ENCODE data around the gene PKLR. TPM values are rescaled to one million over a fixed set of nuclear protein-coding genes. Genes with fewer than 3 reads are reported as not detected.
"Not testable (repeated sequence)": the region's sequence is repeated elsewhere in the genome, so short reads cannot be mapped to it uniquely, and the experiment has no call there.

Gene PKLR
- total and polyA plus RNA-seq, 3 donors from 2014 or later = 0.25 to 2.0 (median 0.87) TPM

GRCh38 chr1:155295942-155296267 is 5.3 kb downstream of the PKLR start:
- Histone ChIP-seq H3K9me3 (no peaks in the 10 kb centered on the region), H3K36me3 (ENCODE audit: low read depth, missing control alignments) (no peaks in the 10 kb centered on the region), H3K4me1 (no peaks in the 10 kb centered on the region), H3K4me3 (no peak overlapping the region), H3K27ac (no peak overlapping the region), H3K27me3 (no peaks in the 10 kb centered on the region)
- intact Hi-C loops (cut with DNase I; ENCODE audit: low total_unique reads) = no loop called here
- 68 to 80% methylated on average over 6 to 7 of the region's 7 CpGs for WGBS, 2 donors
- no peak for DNase-seq
- no peak for TF ChIP-seq POLR2A (IDR thresholded peaks at IDR 0.05)
- no peak for TF ChIP-seq CTCF (IDR thresholded peaks at IDR 0.05)

- Histone ChIP-seq H3K9me3 (no peaks in the 10 kb centered on the region), H3K27ac (no peak overlapping the region), H3K4me3 (peak overlapping the region; percentile 5 to 9), H3K27me3 (no peaks in the 10 kb centered on the region), H3K36me3 (ENCODE audit: low read depth, missing control alignments) (no peaks in the 10 kb centered on the region), H3K4me1 (no peaks in the 10 kb centered on the region)
- no peak for TF ChIP-seq POLR2A (IDR thresholded peaks at IDR 0.05)
- no peak for TF ChIP-seq CTCF (IDR thresholded peaks at IDR 0.05)
- intact Hi-C loops (cut with DNase I; ENCODE audit: low total_unique reads) = no loop called here
- DNase-seq = no peak
- 9 to 11% methylated on average over 14 to 44 of the region's 47 CpGs for WGBS, 2 donors
Observed at GRCh38 chr1:155295183-155295941, 5.9 kb downstream of the PKLR start.

GRCh38 chr1:155294520-155295182 is 6.6 kb downstream of the PKLR start:
- no peak overlapping the region for H3K27ac ChIP-seq
- no peaks in the 10 kb centered on the region for H3K27me3 ChIP-seq
- H3K36me3 ChIP-seq (ENCODE audit: low read depth, missing control alignments) = no peaks in the 10 kb centered on the region
- 3 to 17% methylated on average over 14 to 42 of the region's 46 CpGs for WGBS, 2 donors
- intact Hi-C loops (cut with DNase I; ENCODE audit: low total_unique reads) = no loop called here
- no peak for DNase-seq
- TF ChIP-seq CTCF (IDR thresholded peaks at IDR 0.05) (no peak), POLR2A (IDR thresholded peaks at IDR 0.05) (no peak)
- peak overlapping the region; percentile 5 to 9 for H3K4me3 ChIP-seq
- no peaks in the 10 kb centered on the region for H3K4me1 ChIP-seq
- no peaks in the 10 kb centered on the region for H3K9me3 ChIP-seq

GRCh38 chr1:155293086-155293749 is 8.0 kb downstream of the PKLR start:
- no peaks in the 10 kb centered on the region for H3K27me3 ChIP-seq
- H3K9me3 ChIP-seq = no peaks in the 10 kb centered on the region
- no peaks in the 10 kb centered on the region for H3K4me1 ChIP-seq
- TF ChIP-seq CTCF (IDR thresholded peaks at IDR 0.05) (no peak), POLR2A (IDR thresholded peaks at IDR 0.05) (no peak)
- H3K36me3 ChIP-seq (ENCODE audit: low read depth, missing control alignments) = no peaks in the 10 kb centered on the region
- WGBS, 2 donors = 89 to 91% methylated on average over 16 to 17 of the region's 17 CpGs
- no peak for DNase-seq
- intact Hi-C loops (cut with DNase I; ENCODE audit: low total_unique reads) = no loop called here
- no peak overlapping the region for H3K27ac ChIP-seq
- H3K4me3 ChIP-seq = no peak overlapping the region

GRCh38 chr1:155291006-155291405 is 10.2 kb downstream of the PKLR start:
- H3K27me3 ChIP-seq; H3K4me3 ChIP-seq; DNase-seq; H3K27ac ChIP-seq; H3K36me3 ChIP-seq (ENCODE audit: low read depth, missing control alignments); H3K9me3 ChIP-seq; intact Hi-C loops (cut with DNase I; ENCODE audit: low total_unique reads); H3K4me1 ChIP-seq: not testable (repeated sequence)
- 80 to 88% methylated on average over 10 of the region's 10 CpGs for WGBS, 2 donors

All from testis (tissue), 3 donors.